Subcutaneous adipose tissue (tissue), 4 donors: ENCODE measurements around the gene SFN. TPM values are rescaled to one million over a fixed set of nuclear protein-coding genes. Genes with fewer than 3 reads are reported as not detected.

Experiments
- CTCF ChIP-seq: fragments of 450-650 bp; IDR thresholded peaks from one replicate; pipeline ENCODE4 v1.5.1; 2016; ENCODE audit warnings: low read depth, mild to moderate bottlenecking, control low read depth, antibody characterized with exemption, moderate library complexity
- total RNA-seq, 4 donors: library from RNA; depleted of rRNA; stranded (reverse); fragments of >200 nt; gene quantifications; one replicate each; pipeline ENCODE4 v1.1.0, GENCODE V29; 2016

Gene SFN
- total RNA-seq, 4 donors from 2014 or later = not detected

- no peak for TF ChIP-seq CTCF
Observed at GRCh38 chr1:26844424-26845196, 18.3 kb upstream of the SFN start.

- TF ChIP-seq CTCF = no peak
Observed at GRCh38 chr1:26848499-26848898, 14.4 kb upstream of the SFN start.

GRCh38 chr1:26848941-26849774 lies 13.8 kb upstream of the SFN start:
- TF ChIP-seq CTCF = no peak

GRCh38 chr1:26851106-26851684 lies 11.8 kb upstream of the SFN start:
- TF ChIP-seq CTCF = no peak

- no peak for TF ChIP-seq CTCF
Observed at GRCh38 chr1:26852701-26853100, 10.2 kb upstream of the SFN start.

GRCh38 chr1:26853156-26853555 lies 9.8 kb upstream of the SFN start:
- TF ChIP-seq CTCF = no peak

GRCh38 chr1:26853600-26853999 lies 9.3 kb upstream of the SFN start:
- no peak for TF ChIP-seq CTCF
